ENCODE results near the gene HDAC4.

DNA sequence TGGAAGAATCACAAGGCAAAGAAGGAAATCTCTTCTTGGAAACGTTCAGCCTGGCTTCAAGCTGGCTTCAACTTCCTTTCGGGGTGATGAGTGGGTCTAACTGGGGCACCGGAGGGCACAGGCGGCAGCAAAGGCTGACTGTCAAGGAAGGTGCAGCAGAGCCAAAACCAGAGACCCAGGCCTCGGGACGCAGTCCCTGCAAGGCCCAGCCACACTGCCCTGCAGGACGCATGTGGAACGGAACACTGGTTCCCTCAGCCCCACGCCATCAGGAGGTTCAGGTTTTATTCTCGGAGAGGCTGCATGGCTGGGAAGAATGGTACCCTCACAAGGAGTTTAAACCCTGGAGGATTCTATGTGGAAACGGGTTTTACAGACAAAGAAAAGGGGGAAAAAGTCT, 165.5 kb downstream of the HDAC4 start:
- TF ChIP-seq CEBPB (IDR thresholded peaks at IDR 0.05): no peak
- TF ChIP-seq, protein P1, sequence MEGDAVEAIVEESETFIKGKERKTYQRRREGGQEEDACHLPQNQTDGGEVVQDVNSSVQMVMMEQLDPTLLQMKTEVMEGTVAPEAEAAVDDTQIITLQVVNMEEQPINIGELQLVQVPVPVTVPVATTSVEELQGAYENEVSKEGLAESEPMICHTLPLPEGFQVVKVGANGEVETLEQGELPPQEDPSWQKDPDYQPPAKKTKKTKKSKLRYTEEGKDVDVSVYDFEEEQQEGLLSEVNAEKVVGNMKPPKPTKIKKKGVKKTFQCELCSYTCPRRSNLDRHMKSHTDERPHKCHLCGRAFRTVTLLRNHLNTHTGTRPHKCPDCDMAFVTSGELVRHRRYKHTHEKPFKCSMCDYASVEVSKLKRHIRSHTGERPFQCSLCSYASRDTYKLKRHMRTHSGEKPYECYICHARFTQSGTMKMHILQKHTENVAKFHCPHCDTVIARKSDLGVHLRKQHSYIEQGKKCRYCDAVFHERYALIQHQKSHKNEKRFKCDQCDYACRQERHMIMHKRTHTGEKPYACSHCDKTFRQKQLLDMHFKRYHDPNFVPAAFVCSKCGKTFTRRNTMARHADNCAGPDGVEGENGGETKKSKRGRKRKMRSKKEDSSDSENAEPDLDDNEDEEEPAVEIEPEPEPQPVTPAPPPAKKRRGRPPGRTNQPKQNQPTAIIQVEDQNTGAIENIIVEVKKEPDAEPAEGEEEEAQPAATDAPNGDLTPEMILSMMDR (IDR thresholded peaks at IDR 0.05): no peak
- TF ChIP-seq, protein P2, sequence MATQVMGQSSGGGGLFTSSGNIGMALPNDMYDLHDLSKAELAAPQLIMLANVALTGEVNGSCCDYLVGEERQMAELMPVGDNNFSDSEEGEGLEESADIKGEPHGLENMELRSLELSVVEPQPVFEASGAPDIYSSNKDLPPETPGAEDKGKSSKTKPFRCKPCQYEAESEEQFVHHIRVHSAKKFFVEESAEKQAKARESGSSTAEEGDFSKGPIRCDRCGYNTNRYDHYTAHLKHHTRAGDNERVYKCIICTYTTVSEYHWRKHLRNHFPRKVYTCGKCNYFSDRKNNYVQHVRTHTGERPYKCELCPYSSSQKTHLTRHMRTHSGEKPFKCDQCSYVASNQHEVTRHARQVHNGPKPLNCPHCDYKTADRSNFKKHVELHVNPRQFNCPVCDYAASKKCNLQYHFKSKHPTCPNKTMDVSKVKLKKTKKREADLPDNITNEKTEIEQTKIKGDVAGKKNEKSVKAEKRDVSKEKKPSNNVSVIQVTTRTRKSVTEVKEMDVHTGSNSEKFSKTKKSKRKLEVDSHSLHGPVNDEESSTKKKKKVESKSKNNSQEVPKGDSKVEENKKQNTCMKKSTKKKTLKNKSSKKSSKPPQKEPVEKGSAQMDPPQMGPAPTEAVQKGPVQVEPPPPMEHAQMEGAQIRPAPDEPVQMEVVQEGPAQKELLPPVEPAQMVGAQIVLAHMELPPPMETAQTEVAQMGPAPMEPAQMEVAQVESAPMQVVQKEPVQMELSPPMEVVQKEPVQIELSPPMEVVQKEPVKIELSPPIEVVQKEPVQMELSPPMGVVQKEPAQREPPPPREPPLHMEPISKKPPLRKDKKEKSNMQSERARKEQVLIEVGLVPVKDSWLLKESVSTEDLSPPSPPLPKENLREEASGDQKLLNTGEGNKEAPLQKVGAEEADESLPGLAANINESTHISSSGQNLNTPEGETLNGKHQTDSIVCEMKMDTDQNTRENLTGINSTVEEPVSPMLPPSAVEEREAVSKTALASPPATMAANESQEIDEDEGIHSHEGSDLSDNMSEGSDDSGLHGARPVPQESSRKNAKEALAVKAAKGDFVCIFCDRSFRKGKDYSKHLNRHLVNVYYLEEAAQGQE (IDR thresholded peaks at IDR 0.05): no peak
- no peak for TF ChIP-seq CHD2 (IDR thresholded peaks at IDR 0.05; ENCODE audit: low read length, partially characterized antibody)

Data from A549 (cell line).